NCI-H1436 treated with DMSO at 0.1 percent for 48 hours (cell line): Measurements from ENCODE around the gene OR5K3.

Experiments
- DNase-seq: peaks from one replicate; lab custom pipeline; 2025; lab: John Stamatoyannopoulos, UW

The OR5K3 gene

DNA sequence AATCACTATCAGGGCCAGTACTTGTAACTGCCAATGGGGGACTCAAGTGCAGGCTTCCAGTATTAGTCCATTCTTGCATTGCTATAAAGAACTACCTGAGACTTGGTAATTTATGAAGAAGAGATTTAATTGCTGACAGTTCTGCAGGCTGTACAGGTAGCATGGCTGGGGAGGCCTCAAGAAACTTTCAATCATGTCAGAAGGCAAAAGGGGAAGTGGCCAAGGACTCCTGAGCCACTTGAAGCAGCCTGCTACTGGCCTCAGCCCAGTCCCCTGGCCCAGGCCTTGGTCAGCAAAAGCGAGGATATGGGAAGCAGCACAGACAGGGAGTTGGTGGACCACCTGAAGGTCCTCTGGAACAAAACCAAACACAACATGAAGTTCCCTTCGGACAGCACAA is 43.3 kb downstream of the OR5K3 start:
- no peak for DNase-seq

DNA sequence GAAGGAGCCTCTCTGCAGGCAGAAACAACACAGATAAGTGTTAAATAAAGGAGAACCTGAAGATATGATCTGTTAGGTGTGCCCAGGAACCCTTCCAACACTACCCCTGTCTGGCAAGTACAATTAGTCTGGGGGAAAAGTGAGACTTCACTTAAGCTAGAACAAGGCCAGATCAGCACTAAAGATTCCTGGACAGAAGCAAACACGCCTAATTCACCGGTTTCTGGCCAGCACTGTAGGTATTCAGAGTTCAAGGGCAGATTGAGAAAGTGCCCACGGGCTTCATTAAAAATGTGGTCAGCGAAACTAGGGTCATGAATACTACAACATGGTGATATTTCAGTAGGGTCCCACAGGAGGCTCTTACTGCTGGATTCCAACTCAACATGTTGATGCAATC is 43.9 kb downstream of the OR5K3 start:
- no peak for DNase-seq

DNA sequence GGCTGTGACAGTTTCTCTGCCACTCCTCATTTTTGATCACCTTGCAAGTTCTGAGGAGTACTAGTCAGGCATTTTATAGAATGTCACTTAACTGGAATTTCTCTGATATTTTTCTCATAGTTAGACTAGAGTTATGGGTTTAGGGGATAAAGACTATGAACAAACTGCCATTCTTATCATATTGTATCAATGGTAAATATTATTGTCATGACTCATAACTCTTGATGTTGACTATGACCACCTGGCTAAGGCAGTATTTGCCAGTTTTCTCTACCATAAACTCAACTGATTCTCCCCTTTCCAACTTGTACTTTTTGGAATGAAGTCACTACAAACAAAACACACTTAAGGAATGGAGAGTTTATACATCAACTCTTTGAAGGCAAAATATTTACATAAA is 49.8 kb downstream of the OR5K3 start:
- DNase-seq = no peak
